HG03280 (cell line): ENCODE results near the gene ESPN.

Experiments
- ATAC-seq: cut with Tn5 transposase; IDR thresholded peaks from one replicate; pipeline ENCODE4 v1.9.1; 2021; ENCODE audit warnings: mild to moderate bottlenecking, moderate library complexity; ENCODE audit not compliant: unreplicated experiment

The ESPN gene

DNA sequence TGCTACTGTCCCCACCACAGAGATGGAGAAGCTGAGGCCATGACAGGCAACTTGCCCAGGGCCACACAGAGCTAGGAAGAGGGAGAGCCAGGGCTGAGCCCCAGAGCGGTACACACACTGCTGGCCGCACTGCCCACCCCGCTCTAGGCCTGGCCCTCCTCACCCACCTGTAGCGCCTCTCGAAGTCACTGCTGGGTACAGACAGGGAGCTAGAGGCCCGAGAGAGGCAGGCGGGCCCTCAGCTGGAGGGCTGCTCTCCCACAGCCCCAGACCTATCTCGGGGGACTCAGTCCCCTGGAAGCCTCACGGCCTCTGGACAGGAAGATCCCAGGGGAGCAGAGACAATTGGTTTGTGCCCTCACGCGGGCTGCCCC, 84.2 kb downstream of the ESPN start:
- no peak for ATAC-seq

DNA sequence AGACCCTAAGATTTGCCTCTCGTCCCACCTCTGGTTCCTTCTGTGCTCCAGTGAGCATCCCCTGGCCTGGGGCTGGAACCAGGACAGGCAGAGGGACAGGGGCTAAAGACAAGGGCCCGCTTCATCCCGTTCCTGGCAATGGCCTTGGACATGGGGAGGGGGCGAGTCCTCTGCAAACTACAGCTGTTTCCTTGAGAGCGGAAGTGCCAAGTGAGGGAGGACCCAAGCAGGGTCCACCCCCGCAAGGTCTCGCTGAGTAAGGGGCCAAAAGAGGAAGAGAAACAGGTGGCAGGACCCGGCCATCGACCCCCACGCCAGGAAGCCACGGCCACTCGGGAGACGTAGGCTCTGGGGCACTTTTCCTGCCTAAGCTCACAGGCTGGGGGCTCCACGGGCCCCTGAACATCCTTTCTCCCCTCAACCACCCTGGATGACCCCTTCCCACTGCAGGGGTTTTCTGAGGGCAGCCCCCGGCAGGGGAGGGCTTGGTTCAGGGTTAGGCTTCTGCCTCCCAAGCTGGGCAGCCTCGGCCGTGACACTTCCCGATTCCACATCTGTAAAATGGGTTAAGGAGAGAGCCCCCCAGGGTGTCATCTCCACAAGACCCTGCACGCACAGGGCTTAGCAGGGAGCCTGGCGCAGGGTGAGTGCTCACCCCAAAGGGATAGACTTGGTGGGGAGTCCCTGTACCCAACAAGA, 84.8 kb downstream of the ESPN start:
- no peak for ATAC-seq

DNA sequence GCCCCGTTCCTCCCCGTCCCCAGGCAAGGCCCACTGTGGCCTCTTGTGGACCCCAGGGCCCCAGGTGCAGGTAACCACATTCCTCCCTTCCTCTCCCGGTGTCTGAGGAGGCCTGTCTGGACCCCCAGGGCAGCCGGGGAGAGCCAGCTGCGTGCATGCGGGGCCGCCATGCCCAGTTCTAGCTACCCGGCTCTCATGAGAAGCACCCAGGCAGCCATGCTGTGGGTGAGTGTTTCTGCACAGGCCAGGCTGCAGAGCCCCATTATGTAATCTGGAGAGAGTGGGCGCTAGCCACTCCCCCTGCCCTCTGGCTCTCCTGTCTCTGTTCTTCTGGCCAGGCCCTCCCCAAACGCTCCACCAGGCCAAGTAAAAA, 85.3 kb downstream of the ESPN start:
- ATAC-seq = no peak

DNA sequence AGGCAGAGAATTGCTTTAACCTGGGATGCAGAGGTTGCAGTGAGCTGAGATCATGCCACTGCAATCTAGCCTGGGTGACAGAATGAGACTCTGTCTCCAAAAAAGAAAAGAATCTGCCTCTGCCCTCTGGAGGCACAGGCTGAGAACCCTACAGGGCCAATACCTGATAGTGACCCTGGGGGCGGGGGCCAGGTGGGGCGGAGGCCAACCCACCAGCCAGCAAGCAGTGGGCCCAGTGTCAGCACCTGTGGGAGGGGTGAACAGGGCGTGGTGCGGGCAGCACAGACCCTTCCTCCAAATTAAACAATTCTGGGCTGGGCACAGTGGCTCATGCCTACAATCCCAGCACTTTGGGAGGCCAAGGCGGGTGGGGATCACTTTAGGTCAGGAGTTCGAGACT, 85.9 kb downstream of the ESPN start:
- no peak for ATAC-seq
